HL-60 (cell line): ENCODE results near the gene DCXR.

Experiments used
- DNase-seq, 2 experiments: peaks; one replicate each; pipeline ENCODE4 v3.0.0-alpha.2; 2010 to 2020; ENCODE audit warnings: low read depth in 1 of 2, low spot score in 1 of 2
- H3K27ac ChIP-seq: fragments of 250-450 bp; sonication (Bioruptor Pico); replicated peaks from 2 replicates; pipeline ENCODE4 v1.5.1; 2020; ENCODE audit warnings: mild to moderate bottlenecking, moderate library complexity
- H3K27me3 ChIP-seq: fragments of 250-450 bp; sonication (Bioruptor Pico); 2 replicates; pipeline ENCODE4 v1.5.1; 2021; ENCODE audit warnings: mild to moderate bottlenecking, moderate library complexity; ENCODE audit not compliant: insufficient read depth, poor library complexity, severe bottlenecking
- H3K4me3 ChIP-seq: replicated peaks from 2 replicates; pipeline ENCODE4 v1.5.1; 2011; ENCODE audit warnings: mild to moderate bottlenecking, control low read depth, low read length; ENCODE audit not compliant: insufficient read depth
- CTCF ChIP-seq: IDR thresholded peaks from one replicate; pipeline ENCODE4 v1.5.1; 2011; ENCODE audit warnings: low read length, control low read depth, inconsistent platforms; ENCODE audit not compliant: insufficient read depth
- GABPA ChIP-seq: IDR thresholded peaks from 2 replicates; pipeline ENCODE4 v1.6.1; 2012; ENCODE audit warnings: low read depth
- POLR2AphosphoS5 ChIP-seq: IDR thresholded peaks from 2 replicates; pipeline ENCODE4 v1.6.1; 2012; ENCODE audit warnings: low read depth
- REST ChIP-seq: IDR thresholded peaks from 2 replicates; pipeline ENCODE4 v1.6.1; 2012; ENCODE audit warnings: low read depth; ENCODE audit not compliant: insufficient replicate concordance
- SPI1 ChIP-seq: IDR thresholded peaks from 2 replicates; pipeline ENCODE4 v1.6.1; 2012; ENCODE audit warnings: low read depth, mild to moderate bottlenecking, borderline replicate concordance

The DCXR gene

GRCh38 chr17:82036634-82037091, 834 bp downstream of the DCXR start:
- Histone ChIP-seq H3K4me3 (peak overlapping the region; percentile 56), H3K27ac (peak overlapping the region; percentile 86)

GRCh38 chr17:82035956-82036633, 1.4 kb downstream of the DCXR start:
- DNase-seq, result no peak
- Histone ChIP-seq H3K4me3 (peak overlapping the region; percentile 56), H3K27ac (no peak overlapping the region), H3K27me3 (no peaks in the 10 kb centered on the region)
- TF ChIP-seq CTCF (no peak), REST (no peak), SPI1 (no peak), POLR2AphosphoS5 (no peak), GABPA (no peak)

More at GRCh38 chr17:82036634-82037091, 834 bp downstream of the DCXR start:
- TF ChIP-seq REST, result no peak
- TF ChIP-seq SPI1, result no peak
- no peak for TF ChIP-seq CTCF
- no peak for TF ChIP-seq POLR2AphosphoS5
- DNase-seq, result no peak
- no peaks in the 10 kb centered on the region for H3K27me3 ChIP-seq

GRCh38 chr17:82035488-82035887, 2.0 kb downstream of the DCXR start:
- no peak overlapping the region for H3K4me3 ChIP-seq
- TF ChIP-seq SPI1 (no peak), REST (no peak), CTCF (no peak)
- no peak for DNase-seq
- no peaks in the 10 kb centered on the region for H3K27me3 ChIP-seq
- no peak overlapping the region for H3K27ac ChIP-seq
